ENCODE results near the gene NPAS2. TPM values are rescaled to one million over a fixed set of nuclear protein-coding genes. Genes with fewer than 3 reads are reported as not detected.

Gene NPAS2
- total and polyA plus RNA-seq, 2 of the 8 experiments (the other 6 are each of a cell fraction or from before 2014, with no cell fraction given), result 1.8 to 1.9 TPM

DNA sequence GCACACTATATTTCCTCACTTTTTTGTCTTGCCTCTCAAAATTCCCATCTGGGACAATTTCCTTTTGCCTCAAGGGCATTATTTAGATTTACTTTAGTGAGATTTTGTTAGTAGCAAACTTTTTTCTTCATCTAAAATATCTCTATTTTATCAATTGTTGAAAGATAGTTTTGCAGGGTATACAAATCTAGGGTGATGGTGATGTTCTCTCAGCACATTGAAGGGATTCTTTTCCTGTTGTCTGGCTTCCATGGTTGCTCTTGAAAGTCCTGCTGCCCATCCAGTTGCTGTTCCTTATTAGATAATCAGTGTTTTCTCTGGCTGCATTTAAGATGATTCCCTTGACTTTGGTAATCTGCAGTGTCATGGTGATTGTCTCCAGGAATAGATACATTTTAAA, 48.1 kb downstream of the NPAS2 start:
- Histone ChIP-seq H3K79me2 (ENCODE audit: control insufficient read depth in 1 of 2, insufficient read depth in 2 of 2, low read length in 2 of 2) (no peaks in the 10 kb centered on the region), H3K4me2 (ENCODE audit: insufficient read depth in 1 of 2, low read depth in 2 of 2, low read length in 2 of 2) (no peak overlapping the region), H2BK5ac (ENCODE audit: low read depth, low read length) (no peak overlapping the region), H4K20me1 (replicated peaks in 1 of 2; ENCODE audit: control insufficient read depth in 1 of 2, insufficient read depth in 2 of 2, low read length in 2 of 2) (no peaks in the 10 kb centered on the region), H3K4me1 (replicated peaks in 1 of 4; ENCODE audit: control insufficient read depth in 3 of 4, insufficient read depth in 4 of 4, low read length in 3 of 4) (no peaks in the 10 kb centered on the region; a peak in 1 of 7 replicates), H3K4ac (replicated peaks; ENCODE audit: insufficient read length, low read depth, low read length) (no peak overlapping the region), H4K5ac (ENCODE audit: insufficient read length, low read depth, low read length) (no peak overlapping the region), H2BK15ac (ENCODE audit: low read length) (no peak overlapping the region), H3K9ac (replicated peaks in 1 of 4; ENCODE audit: extremely low read depth in 1 of 4, low read depth in 3 of 4, low read length in 3 of 4) (no peak overlapping the region), H3K56ac (replicated peaks; ENCODE audit: insufficient read length, low read depth, low read length) (no peak overlapping the region), H3K79me1 (ENCODE audit: low read depth, low read length) (no peaks in the 10 kb centered on the region), H3K18ac (ENCODE audit: extremely low read depth, low read length) (no peak overlapping the region), H2BK12ac (ENCODE audit: low read depth, low read length) (no peak overlapping the region), H2AK5ac (ENCODE audit: low read depth, low read length) (no peak overlapping the region), H3K27me3 (replicated peaks in 1 of 4; ENCODE audit: control insufficient read depth in 3 of 4, extremely low read depth in 1 of 4, insufficient read depth in 3 of 4, low read length in 3 of 4) (no peaks in the 10 kb centered on the region), H3K23me2 (ENCODE audit: low read depth, low read length) (no peaks in the 10 kb centered on the region), H2AFZ (ENCODE audit: low read length) (no peak overlapping the region), H3K36me3 (ENCODE audit: control insufficient read depth in 2 of 4, insufficient read depth in 4 of 4, low read length in 3 of 4) (no peaks in the 10 kb centered on the region), H3K23ac (ENCODE audit: insufficient read length) (no peak overlapping the region), H4K91ac (replicated peaks; ENCODE audit: insufficient read length, low read length) (no peak overlapping the region), H3K14ac (ENCODE audit: insufficient read length) (no peak overlapping the region), H2BK20ac (ENCODE audit: low read length) (no peak overlapping the region), H3K27ac (ENCODE audit: low read depth, low read length) (no peak overlapping the region), H3K9me3 (ENCODE audit: insufficient read depth in 2 of 2, low read depth in 1 of 2, low read length in 1 of 2) (peaks cover 0 to 4% of the 10 kb centered on the region in 2 experiments; a peak in 1 of 4 replicates), H3K4me3 (ENCODE audit: extremely low read depth in 1 of 4, insufficient read depth in 2 of 4, low read depth in 3 of 4, low read length in 4 of 4) (no peak overlapping the region), H2BK120ac (replicated peaks; ENCODE audit: low read depth, low read length) (no peak overlapping the region), H4K8ac (ENCODE audit: extremely low read depth, insufficient read depth, low read length) (no peak overlapping the region)
- no peak for TF ChIP-seq CHD1 (IDR thresholded peaks at IDR 0.05; ENCODE audit: low read depth, low read length)
- TF ChIP-seq KDM4A (IDR thresholded peaks at IDR 0.05; ENCODE audit: low read depth, low read length, severe bottlenecking), result no peak
- no peak for TF ChIP-seq BCL11A (IDR thresholded peaks at IDR 0.05; ENCODE audit: low read depth in 2 of 2, low read length in 2 of 2)
- TF ChIP-seq EGR1 (IDR thresholded peaks at IDR 0.05; ENCODE audit: borderline replicate concordance, low read depth, low read length), result no peak
- TF ChIP-seq CHD2 (IDR thresholded peaks at IDR 0.05; ENCODE audit: low read length), result no peak
- no peak for TF ChIP-seq FOSL1 (IDR thresholded peaks at IDR 0.05; ENCODE audit: insufficient read depth, low read depth, low read length)
- DNase-seq (ENCODE audit: low read depth in 1 of 2, low spot score in 2 of 2), result no peak
- no peak for FAIRE-seq
- ChIA-PET POLR2A (ENCODE audit: partially characterized antibody) (no interaction called here), CTCF (ENCODE audit: partially characterized antibody) (no interaction called here)

Measured in H1 (cell line).